TTC549 (cell line): ENCODE measurements around the gene FUT7.

ENCODE experiments used
- FAIRE-seq: peaks from 2 replicates; lab custom pipeline; 2012; peaks lifted over from hg19 to GRCh38; lab: Jason Lieb, UNC

FUT7 gene

DNA sequence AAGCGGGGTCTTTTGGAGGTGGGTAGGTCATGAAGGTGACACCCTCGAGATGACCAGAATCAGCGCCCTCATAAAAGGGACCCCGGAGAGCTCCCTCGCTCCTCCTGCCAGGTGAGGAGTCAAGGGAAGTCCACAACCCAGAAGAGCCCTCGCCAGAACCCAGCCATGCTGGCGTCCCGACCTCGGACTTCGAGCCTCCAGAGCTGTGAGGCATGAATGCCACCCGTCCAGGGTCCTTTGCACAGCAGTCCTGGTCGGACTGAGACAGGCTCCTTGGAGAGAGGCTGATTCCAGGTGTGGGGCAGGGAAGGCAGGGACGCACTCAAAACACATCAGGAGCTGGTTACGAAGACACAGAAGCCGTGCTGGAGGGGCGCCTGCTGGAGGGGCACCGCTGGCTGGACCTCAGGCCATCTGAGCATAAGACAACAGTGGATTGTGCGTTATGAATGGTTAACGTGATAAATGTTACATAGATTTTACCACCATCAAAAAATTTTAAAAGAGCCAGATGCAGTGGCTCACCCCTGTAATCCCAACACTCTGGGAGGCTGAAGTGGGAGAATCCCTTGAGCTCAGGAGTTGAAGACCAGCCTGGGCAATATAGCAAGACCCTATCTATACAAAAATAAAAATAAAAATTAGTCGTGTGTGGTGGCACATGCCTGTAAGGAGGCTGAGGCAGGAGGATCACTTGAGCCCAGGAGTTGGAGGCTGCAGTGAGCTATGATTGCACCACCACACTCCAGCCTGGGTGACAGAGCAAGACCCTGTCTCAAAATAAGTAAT lies 29.8 kb downstream of the FUT7 start:
- FAIRE-seq: no peak

DNA sequence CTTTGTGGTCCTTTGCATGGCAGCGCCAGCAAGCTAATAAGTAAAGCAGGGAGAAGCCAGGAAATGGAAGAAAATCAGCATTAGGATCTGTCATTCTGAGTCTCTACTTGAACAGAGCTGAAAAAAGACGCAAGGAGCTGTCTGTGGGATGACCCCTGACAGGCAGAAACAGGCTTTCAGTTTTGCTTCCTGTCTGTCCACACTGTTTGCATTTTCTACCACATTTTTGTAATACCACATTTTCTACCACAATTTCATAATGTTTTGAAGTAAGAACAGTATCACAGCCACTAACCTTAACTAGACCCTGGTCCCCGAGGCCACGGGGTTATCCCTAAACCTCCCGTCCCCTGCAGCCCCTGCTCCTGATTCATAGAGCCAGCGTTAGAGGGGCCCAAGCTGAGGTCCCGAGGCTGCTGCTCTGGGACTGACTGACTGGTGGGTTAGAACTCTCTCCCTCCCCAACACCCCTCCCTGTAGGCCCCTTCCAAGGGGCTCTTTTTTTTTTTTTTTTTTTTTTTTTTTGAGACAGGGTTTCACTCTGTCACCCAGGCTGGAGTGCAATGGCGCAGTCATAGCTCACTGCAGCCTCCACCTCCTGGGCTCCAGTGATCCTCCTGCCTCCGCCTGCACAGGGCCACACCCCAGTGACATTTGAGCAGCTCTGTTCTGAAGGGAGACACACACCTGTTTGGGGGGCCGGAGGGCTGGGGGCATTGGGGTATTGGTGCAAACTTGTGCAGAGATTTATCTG lies 31.5 kb downstream of the FUT7 start:
- no peak for FAIRE-seq

DNA sequence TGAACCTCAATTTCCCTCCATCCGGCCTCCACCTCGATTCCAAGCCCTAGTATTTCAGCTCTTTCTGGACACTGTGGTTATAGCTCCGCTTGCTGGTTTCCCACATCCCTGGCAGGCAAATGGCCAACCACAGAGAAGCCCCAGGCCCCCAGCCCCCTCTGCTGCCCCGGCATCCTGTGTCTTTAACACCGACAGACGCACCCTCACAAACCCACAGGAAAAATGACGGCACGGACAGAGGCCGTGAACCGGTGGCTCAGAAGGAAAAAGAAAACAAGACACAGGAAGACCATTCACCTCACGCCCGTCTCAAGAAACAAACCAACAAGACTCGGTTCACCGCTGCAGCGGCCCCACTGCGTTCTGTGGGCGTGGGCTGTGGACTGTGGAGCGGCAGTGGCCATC lies 34.1 kb downstream of the FUT7 start:
- FAIRE-seq: no peak

DNA sequence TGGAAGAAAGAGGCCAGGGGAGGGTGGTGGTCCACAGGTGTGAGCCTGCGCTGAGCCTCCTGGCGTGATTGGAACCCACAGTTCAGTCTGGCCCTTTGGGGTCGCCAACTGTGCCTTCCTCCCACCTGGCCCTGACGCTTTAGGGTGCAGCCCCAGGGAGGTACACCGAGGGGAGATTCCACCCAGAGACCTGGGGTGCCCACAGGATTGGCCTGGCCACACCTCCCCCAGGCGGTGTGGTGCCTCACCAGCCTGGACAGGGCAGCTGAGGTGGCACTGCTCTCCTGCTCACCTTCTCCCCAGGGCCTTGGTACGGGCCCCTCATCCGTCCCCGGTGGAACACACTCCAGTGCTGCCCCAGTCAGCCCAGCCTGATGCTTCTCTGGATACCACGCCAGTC lies 34.5 kb downstream of the FUT7 start:
- no peak for FAIRE-seq

DNA sequence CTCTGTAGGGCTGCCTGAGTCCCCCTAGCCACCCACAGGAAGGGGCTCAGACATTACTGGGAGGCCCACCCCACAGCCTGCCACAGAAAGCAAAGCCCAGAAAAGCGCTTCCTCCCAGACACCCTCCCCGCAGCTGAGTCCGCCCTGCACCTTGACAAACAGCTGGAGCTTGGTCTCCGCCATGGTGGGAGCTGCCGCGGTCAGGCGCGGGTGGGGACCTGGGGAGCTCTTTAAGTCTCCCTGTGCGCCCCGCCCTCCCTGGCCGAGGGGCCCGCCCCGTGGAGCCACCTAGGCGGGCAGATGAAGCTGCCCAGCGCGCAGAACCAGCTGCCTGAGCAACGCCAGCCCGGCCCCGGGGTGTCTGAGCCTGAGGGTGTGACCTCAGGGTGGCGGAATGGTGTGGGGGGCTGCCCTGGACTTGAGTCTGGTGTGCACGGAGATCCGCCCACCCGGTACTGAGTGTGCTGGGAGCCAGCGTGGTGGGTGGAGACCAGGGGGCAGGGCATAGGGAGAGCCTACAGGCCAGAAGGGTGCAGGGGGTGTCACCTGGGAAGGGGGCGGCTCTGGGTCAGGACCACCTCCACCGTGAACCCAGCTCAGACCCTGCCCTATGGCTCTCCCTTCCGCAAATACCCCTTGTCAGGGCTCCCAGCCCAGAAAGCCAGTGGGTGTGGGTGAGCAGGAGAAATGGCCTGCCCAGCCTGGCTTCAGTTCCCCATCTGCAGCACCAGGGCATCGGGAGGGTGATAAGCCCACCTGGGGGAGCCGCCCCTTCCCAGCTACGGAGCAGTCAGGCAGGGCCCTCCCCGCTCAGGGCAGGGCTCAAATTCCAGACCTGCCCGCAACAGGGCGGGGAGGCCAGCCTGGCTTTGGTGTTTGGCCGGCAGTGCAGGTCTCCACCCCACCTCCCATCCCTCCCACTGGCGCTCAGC lies 35.3 kb downstream of the FUT7 start, which contains the start of gene CLIC3:
TSS of gene CLIC3 (minus strand) at position 208 of the 932 bp plus-strand sequence. CDS start at position 183, 25 bp downstream.
- FAIRE-seq: no peak

DNA sequence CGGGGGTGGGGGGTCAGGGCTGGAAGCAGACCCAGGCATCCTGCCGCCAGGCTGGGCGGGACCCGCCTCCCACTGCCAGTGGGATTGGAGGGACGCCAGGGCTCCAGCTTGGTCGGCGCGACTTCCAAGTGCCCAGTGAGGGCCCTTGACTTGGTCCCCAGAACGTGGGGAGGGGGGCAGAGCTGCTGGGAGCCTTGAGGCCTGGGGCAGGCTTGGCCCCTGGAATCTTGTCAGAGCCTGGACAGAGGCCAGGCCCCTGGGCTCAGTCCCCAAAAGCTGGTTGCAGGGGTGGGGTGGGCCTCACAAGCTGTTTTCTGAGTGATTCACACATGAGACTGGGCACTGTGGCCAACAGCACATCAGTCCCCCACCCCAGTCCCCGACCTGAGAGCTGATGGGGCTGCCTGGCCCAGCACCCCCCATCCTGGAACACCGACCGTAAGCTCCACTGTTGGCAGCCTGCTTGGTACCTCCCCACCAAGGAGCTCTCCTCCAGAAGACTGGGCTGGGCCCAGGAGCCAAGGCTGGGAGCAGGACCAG lies 36.0 kb downstream of the FUT7 start:
- FAIRE-seq: no peak

DNA sequence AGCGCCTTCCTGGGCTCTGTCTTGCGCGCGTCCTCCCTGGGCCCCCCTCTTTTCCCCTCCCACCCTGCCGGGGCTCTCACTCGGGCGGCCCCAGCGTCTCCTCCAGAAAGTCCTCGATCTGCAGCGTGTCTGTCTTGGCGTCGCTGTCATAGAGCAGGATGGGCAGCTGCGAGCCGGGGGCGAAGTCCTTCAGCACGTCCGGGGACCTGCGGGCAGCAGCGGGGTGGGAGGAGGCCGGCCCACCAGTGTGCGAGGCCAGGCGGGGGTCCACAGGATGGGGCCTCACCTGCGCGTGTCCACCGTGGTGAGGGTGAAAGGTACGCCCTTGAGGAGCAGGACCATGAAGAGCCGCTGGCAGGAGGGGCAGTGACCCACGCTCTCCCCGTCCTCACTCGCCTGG lies 36.5 kb downstream of the FUT7 start:
- FAIRE-seq: no peak

DNA sequence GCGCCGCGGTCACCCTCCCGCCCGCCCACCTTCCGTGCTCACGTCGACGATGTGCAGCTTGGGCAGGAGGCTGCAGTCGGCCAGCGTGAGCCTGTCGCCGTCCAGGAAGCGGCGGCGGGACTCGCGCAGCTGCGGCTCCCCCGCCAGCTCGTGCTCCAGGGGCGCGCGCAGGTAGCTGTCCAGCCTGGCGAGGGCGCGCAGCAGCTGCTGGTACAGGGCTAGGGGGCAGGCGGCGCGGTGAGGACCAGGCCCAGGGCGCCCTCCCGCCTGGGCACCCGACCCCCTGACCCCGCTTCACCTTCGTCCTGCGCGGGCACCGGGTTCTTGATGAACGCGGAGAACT lies 37.0 kb downstream of the FUT7 start:
- FAIRE-seq: no peak

DNA sequence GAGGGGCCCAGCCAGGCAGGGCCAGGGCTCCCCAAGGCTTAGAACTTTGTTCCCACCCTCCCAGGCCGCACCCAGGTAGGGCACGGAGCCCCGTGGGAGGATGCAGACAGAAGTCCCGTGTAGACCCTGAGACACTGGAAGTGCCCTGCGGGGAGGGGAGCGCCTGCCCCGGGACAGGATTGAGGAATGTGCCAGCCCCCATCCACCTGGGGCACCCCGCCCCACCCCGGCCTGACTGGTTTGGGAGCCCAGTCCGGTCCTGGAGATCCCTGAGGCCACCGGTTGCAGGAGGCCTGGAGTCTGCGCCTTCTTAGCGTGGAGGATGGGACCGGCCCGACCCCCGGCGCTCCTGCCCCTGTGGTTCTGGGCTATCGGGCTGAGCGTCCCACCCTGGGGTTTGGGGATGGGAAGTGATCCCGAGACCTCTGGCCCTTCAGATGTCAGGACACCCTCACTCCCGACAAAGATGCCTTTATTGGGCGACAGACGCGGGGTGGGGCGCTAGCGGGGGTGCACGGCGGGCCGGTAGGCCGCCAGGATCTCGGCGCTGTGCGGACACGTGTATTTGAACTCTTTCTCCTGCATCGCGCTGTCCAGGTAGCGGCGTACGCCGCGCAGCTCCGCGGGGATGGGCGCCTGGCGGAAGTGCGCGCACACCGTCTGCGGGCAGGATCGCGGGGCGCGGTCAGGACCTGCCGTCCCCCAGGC lies 37.6 kb downstream of the FUT7 start:
- no peak for FAIRE-seq

DNA sequence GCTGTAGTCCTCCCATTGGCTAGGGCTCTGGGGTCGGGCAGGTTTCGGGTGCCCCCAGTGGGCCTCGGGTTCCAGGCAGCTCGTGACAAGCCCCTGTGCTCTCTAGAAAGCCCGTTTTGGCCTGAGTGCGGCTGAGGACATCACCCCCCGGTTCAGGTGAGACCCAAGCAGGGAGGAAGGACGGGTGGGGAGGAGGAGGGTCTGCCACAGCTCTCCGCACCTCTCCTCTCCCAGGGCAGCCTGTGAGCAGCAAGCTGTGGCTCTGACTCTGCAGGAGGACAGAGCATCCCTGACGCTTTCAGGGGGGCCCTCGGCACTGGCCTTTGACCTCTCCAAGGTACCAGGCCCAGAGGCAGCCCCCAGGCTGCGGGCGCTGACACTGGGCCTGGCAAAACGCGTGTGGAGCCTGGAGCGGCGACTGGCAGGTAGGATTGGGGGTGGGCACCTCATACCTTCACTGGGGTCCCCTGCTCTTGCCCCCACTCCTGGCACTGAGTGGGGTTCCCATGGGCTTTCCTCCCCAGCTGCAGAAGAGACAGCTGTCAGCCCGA lies 39.0 kb downstream of the FUT7 start:
- no peak for FAIRE-seq

DNA sequence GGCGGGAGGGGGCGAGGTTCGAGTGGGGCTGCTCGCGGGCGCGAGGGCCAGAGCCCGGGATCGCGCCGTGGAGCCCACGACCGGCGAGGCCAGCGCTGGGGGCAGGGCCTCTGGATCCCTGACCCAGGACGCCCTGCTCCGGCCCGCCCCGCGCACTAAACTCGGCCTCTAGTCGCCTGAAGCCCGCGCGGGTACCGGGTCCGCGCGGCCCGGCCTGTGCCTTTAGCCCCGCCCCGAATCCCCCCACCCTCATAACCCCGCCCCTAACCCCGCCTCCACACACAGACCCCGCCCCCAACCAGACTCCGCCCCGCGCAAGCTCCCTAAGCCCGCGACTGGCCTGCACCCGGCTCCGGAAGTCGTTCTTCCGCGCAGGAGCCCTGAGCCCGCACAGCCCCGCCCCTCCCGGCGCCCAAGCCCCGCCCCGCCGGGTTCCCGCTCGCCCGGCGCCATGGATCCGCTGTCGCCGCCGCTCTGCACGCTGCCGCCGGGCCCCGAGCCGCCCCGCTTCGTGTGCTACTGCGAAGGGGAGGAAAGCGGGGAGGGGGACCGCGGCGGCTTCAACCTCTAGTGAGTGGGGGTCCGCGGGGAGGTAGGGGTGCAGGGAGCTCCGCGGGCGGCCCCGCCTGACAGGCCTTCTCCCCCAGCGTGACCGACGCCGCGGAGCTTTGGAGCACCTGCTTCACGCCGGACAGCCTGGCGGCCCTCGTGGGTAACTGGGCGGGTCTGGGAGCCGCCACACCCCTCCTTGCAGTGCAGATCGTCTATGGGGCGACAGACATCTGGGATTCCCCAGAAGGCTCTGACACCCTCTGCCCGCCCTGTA lies 39.7 kb downstream of the FUT7 start, which contains the start of gene PAXX:
TSS of gene PAXX (plus strand) at position 430 of the 826 bp plus-strand sequence. CDS start at position 452, 22 bp downstream.
- no peak for FAIRE-seq

DNA sequence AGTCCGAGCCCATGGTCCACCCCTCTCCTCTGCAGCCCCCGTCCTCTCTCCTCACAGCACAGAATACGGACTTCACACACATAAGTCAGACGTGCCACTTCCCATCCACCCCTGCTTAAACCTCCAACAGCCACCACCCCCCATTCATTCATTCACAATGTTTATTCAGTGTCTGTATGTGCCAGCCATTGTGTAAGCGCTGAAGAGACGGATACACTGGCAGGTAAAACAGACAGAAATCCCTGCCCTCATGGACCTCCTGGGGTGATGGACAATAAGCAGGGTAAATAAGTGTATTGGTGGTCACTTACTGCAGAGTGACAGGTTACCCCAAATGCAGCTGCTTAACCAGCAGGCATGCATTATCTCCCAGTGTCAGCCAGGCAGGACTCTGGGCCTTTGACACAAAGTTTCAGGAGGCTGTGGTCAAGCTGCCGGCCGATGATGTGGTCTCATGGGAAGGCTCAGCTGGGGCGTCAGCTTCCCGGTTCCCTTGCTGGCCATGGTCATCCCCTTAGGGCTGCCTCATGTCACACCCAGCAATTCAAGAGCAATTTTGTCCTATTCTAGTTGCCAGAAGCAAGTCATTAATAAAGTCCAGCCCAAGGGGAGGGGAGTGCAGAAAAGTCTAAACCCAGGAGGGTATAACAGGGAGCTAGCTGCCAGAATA lies 41.5 kb downstream of the FUT7 start:
- FAIRE-seq: no peak

DNA sequence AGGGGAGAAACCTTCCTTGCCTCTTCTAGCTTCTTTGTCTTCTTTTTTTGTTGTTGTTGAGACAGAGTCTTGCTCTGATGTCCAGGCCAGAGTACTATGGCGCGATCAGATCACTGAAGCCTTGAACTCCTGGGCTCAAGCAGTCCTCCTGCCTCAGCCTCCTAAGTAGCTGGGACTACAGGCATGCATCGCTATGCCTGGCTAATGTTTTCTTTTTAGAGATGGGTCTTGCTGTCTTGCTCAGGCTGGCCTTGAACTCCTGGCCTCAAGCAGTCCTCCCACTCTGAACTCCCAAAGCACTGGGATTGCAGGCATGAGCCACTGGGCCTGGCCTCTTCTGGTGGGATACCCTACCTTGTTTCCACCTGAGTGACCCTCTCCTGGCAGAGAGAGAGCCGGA lies 43.0 kb downstream of the FUT7 start:
- FAIRE-seq: no peak

DNA sequence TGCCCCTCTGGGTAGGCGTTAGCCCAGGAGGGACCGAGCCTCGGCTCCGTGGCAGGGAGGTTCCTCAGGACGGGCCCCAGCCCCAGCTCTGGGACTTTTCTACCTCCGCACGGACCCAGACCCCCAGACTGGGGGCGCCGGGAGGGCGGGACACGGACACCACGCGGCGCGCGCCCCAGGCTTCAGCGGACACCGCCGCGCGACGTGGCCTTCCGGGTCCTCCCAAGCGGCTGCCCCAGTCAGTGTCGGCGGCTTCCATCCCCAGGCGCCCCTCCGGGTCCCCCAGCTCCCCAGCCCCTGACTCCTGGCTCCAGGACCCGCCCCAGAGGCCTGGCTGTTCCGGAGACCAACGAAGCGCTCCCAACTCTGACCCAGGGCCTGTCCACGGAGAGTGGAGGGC lies 46.0 kb downstream of the FUT7 start:
- no peak for FAIRE-seq

DNA sequence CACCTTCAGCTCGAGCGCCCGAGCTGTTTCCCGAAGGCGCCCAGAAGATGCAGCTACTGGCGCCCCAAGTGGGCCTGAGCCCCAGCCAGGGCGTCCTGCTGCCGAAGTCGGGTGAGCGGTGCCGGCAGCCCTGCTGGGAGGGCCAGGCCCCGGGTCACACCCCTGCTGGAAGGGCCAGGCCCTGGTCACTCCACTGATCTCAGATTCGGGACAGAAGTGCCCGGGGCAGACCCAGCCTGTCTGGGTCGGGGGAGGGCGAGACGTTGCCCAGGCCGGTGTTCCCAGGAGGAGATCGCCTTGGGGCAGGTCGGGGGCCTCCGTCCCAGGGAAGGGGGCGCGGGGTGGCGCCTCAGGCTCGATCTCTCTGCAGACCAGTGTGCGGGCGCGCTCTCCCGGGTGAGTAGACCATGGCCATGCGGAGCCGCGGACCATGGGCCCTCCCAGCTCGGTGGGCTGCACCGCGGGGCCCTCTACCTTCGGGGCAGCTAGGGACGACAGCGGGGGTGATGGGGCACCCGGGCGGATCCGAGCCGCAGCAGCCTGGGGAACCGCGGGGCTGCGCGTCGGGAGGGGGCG lies 46.8 kb downstream of the FUT7 start:
- no peak for FAIRE-seq

DNA sequence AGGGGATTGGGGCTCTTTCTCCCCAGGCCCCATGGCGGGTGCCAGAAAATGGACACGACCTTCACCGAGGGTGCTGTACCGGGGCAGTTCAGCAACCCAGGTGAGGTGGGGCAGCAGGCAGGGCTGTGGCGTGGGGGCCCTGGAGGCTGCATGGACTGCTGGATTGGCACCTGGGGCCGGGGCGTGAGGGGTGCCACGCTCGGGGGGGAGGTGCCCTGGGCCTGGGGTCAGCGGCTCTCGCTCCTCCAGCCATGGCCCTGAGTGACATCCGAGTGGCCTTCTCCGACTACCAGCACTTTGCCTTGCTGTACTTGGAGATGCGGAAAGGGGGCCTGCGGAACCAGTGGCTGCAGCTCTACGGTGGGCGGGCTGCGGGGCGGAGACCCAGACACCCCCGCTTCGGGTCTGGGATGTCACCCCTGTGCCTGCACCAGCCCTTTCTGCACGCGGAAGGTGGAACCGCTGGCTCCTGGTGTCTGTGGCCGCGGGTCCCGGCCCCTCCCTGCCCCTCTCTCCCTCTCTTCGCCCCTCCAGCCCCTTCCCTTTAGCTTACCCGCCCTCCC lies 47.3 kb downstream of the FUT7 start:
- no peak for FAIRE-seq

DNA sequence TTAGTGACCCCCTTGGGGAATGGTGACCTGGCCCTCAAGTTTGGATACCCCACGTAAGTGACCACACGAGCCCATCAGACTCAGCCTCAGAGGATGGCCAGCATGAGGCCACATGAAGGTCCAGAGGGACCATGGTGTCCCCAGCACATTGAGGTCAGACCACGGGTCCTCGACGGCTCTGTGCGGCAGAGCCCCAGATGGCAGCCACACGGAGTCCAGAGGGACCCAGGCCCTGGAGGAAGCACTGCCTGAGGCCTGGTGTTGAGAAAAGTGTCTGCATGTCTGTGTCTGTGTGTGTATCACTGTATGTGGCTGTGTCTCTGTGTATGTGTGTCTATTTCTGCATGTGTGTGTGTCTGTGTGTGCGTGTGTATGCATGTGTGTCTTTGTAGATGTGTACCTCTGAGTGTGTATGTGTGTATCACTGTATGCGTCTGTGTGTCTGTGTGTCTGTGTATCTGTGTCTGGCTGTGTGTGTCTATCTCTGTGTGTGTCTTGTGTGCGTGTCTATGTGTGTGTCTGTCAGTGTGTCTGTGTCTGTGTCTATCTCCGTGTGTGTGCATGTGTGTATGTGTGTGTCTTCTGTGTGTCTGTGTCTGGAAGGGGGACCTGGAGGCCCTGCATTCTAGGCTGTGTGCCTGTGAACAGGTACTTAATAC lies 48.1 kb downstream of the FUT7 start:
- no peak for FAIRE-seq

DNA sequence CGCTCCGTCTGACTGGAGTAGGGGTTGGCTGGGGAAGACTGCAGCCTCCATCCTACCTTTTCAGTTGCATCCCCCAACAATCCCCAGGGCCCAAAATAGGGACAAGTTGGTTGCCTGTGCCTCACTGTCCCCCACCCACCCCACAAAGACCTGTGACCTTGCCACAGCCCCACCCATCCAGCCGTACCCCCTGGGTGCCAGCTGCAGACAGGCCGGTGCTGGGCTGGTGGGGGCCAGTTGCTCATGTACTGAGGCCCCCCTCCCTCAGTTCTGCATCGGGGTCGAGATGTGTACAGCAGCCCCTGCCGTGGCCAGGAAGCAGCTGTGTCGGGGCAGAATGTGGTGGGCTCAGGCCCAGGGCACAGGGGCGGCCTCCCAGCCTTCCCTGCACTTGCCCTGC lies 48.7 kb downstream of the FUT7 start:
- FAIRE-seq: no peak
